GM23248 (cell line): Measurements from ENCODE around the gene SLC34A3. TPM values are rescaled to one million over a fixed set of nuclear protein-coding genes. Genes with fewer than 3 reads are reported as not detected.
A peak's percentile ranks its signal among the peaks of the same experiment; 100 is the strongest.

ENCODE experiments used
- DNase-seq: peaks from one replicate; pipeline ENCODE4 v3.0.0-alpha.2; 2015
- H2AFZ ChIP-seq: fragments of 200-600 bp; sonication (generic); 2 replicates; pipeline ENCODE4 v1.6.1; 2016; ENCODE audit warnings: antibody characterized with exemption
- H3F3A ChIP-seq: fragments of 200-600 bp; sonication (generic); 2 replicates; pipeline ENCODE4 v1.6.1; 2016; ENCODE audit warnings: mild to moderate bottlenecking, antibody characterized with exemption, mixed run types; ENCODE audit not compliant: insufficient read depth
- H3K27ac ChIP-seq: fragments of 200-600 bp; sonication (generic); 2 replicates; pipeline ENCODE4 v1.5.1; 2016; ENCODE audit warnings: mild to moderate bottlenecking
- H3K27me3 ChIP-seq: fragments of 200-600 bp; sonication (generic); replicated peaks from 2 replicates; pipeline ENCODE4 v1.6.1; 2016; ENCODE audit warnings: mild to moderate bottlenecking; ENCODE audit not compliant: insufficient read depth
- H3K36me3 ChIP-seq: fragments of 200-600 bp; sonication (generic); 2 replicates; pipeline ENCODE4 v1.6.1; 2016; ENCODE audit warnings: low read depth, mild to moderate bottlenecking
- H3K4me1 ChIP-seq: fragments of 200-600 bp; sonication (generic); 2 replicates; pipeline ENCODE4 v1.6.1; 2016; ENCODE audit warnings: mild to moderate bottlenecking; ENCODE audit not compliant: insufficient read depth
- H3K4me2 ChIP-seq: fragments of 200-600 bp; sonication (generic); one replicate; pipeline ENCODE4 v1.6.1; 2016; ENCODE audit warnings: mild to moderate bottlenecking; ENCODE audit not compliant: unreplicated experiment
- H3K4me3 ChIP-seq: fragments of 200-600 bp; sonication (generic); 2 replicates; pipeline ENCODE4 v1.5.1; 2016; ENCODE audit warnings: mild to moderate bottlenecking
- H3K79me2 ChIP-seq: fragments of 200-600 bp; sonication (generic); 2 replicates; pipeline ENCODE4 v1.6.1; 2016; ENCODE audit warnings: mild to moderate bottlenecking; ENCODE audit not compliant: insufficient read depth
- H3K9ac ChIP-seq: fragments of 200-600 bp; sonication (generic); 2 replicates; pipeline ENCODE4 v1.6.1; 2016; ENCODE audit warnings: mild to moderate bottlenecking
- H3K9me2 ChIP-seq: fragments of 200-600 bp; sonication (generic); 2 replicates; pipeline ENCODE4 v1.6.1; 2016; ENCODE audit warnings: mixed run types, mild to moderate bottlenecking, moderate library complexity; ENCODE audit not compliant: insufficient read depth
- H3K9me3 ChIP-seq: fragments of 200-600 bp; sonication (generic); one replicate; pipeline ENCODE4 v1.6.1; 2017; ENCODE audit warnings: low read depth
- H4K20me1 ChIP-seq: fragments of 200-600 bp; sonication (generic); 2 replicates; pipeline ENCODE4 v1.6.0; 2016; ENCODE audit not compliant: insufficient read depth
- EZH2 ChIP-seq: fragments of 200-600 bp; sonication (generic); IDR thresholded peaks from 2 replicates; pipeline ENCODE4 v1.6.1; 2018; ENCODE audit warnings: antibody characterized with exemption, mild to moderate bottlenecking; ENCODE audit not compliant: insufficient read depth, poor library complexity, severe bottlenecking
- EZH2phosphoT487 ChIP-seq: fragments of 200-600 bp; sonication (generic); IDR thresholded peaks from 2 replicates; pipeline ENCODE4 v1.6.1; 2018; ENCODE audit warnings: antibody characterized with exemption, moderate library complexity, mild to moderate bottlenecking, low read depth; ENCODE audit not compliant: insufficient read depth
- WGBS, 2 experiments: methylation state at CpG; one replicate each; pipeline ENCODE4 v1.1.6; 2015 to 2017; ENCODE audit warnings: low lambda C conversion rate in 2 of 2, low coverage in 1 of 2; ENCODE audit errors: missing lambda C conversion rate in 2 of 2; 5-methylcytosine and 5-hydroxymethylcytosine counted together
- in situ Hi-C: fragments of 300-500 bp; cut with MboI; formaldehyde crosslinking; loops from 2 replicates; pipeline ENCODE4 v1.15.0; 2020
- polyA plus RNA-seq: library from polyadenylated mRNA; unstranded; fragments of >200 nt; fragmentation: Nextera tagmentation; extraction: Ambion mirVana; gene quantifications from 2 replicates; pipeline ENCODE4 v1.2.1, GENCODE V29; 2016
- total RNA-seq: library from RNA; depleted of rRNA; stranded (reverse); fragments of >200 nt; shearing (Covaris generic); gene quantifications from 2 replicates; pipeline ENCODE4 v1.2.3, GENCODE V29; 2014

SLC34A3 gene
- total and polyA plus RNA-seq, 2 experiments from 2014 or later, result not detected

- H3K4me2 ChIP-seq, result peak overlapping the region; percentile 79
- peaks cover 13% of the 10 kb centered on the region for H3K4me1 ChIP-seq
- in situ Hi-C loops, result no loop called here
- peak overlapping the region; percentile 61; the same call in 1 of the 2 replicates for H3K9ac ChIP-seq
- H3K27me3 ChIP-seq, result no peaks in the 10 kb centered on the region
- TF ChIP-seq EZH2 (no peak), EZH2phosphoT487 (no peak)
- H4K20me1 ChIP-seq, result no peaks in the 10 kb centered on the region
- DNase-seq, result no peak
- H3K4me3 ChIP-seq, result peak overlapping the region; percentile 66
- H3K36me3 ChIP-seq, result no peaks in the 10 kb centered on the region
- H3K9me3 ChIP-seq, result no peaks in the 10 kb centered on the region
- H3K27ac ChIP-seq, result no peak overlapping the region
- no peaks in the 10 kb centered on the region for H3K9me2 ChIP-seq
- whole genome bisulfite sequencing, 2 experiments, result 89 to 91% methylated on average over 9 to 11 of the region's 11 CpGs
- no peaks in the 10 kb centered on the region for H3F3A ChIP-seq
- H3K79me2 ChIP-seq, result peaks cover 84% of the 10 kb centered on the region
- no peak overlapping the region for H2AFZ ChIP-seq
These were observed 31.8 kb upstream of the SLC34A3 start for GRCh38 chr9:137198902-137199283.

DNA sequence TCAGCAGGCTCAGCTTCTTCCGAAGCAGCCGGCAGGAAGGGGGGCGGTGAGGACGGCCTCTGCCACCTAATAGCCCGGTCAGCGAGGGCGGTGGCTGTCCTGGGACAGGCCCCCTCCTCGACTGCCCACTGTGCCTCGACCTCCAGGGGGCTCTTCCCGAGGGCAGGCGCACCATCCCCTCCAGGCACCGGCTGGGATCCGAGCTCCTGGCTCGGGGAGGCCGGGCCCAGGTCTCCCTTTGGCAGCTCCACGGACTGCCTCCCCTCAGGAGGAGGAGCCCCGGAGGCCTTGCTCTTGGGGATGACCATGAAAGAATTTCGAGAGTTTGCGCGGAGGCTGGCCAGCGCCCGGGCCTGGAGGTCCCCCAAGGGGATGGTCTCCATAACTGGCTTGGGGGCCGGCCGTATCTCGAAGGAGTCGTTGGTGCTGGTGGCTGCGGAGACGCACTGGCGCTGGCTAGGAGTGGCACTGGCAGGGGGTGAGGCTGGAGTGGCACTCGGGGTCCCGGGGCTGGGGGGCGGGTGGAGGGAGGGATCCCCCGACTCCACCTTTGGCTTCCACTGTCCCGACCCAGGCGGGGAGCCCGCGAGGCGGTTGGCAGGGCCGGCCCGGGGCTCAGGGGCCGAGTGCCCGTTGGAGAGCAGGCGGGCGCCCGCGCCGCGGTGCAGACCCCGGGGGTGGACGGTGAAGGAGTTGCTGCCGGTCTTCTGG lies 31.1 kb upstream of the SLC34A3 start:
- DNase-seq, result peak; percentile 28
- WGBS, 2 experiments, result 14 to 31% methylated on average over 38 to 39 of the region's 51 CpGs
- H2AFZ ChIP-seq, result no peak overlapping the region

GRCh38 chr9:137200311-137201204 lies 30.1 kb upstream of the SLC34A3 start, which contains the start of gene TPRN:
Gene TPRN (minus strand): TSS chr9:137200741. CDS start chr9:137200711, 30 bp downstream.
- Histone ChIP-seq H3K9ac (peak within 1 kb of the TSS; percentile 73), H4K20me1 (no peaks in the 10 kb centered on the region), H3K4me3 (peak within 1 kb of the TSS; percentile 90), H3K4me1 (peaks cover 20% of the 10 kb centered on the region), H3K4me2 (peak within 1 kb of the TSS; percentile 92), H3K27ac (peak within 1 kb of the TSS; percentile 43; the same call in 1 of the 2 replicates), H2AFZ (peak within 1 kb of the TSS; percentile 74), H3K79me2 (peaks cover 83% of the 10 kb centered on the region), H3K27me3 (no peaks in the 10 kb centered on the region), H3K9me3 (no peaks in the 10 kb centered on the region), H3F3A (no peaks in the 10 kb centered on the region; the same call in 1 of the 2 replicates), H3K36me3 (no peaks in the 10 kb centered on the region), H3K9me2 (no peaks in the 10 kb centered on the region)
- DNase-seq, result peak; percentile 100
- TF ChIP-seq EZH2 (no peak), EZH2phosphoT487 (no peak)
- in situ Hi-C loops, result no loop called here
- 2% methylated on average over 39 to 70 of the region's 118 CpGs for WGBS, 2 experiments

More for the DNA sequence above, 31.1 kb upstream of the SLC34A3 start:
- Histone ChIP-seq H3K4me2 (peak overlapping the region; percentile 79), H3K9me3 (no peaks in the 10 kb centered on the region), H3K4me1 (peaks cover 20% of the 10 kb centered on the region), H3K4me3 (peak overlapping the region; percentile 66), H3K9me2 (no peaks in the 10 kb centered on the region), H3K9ac (peak overlapping the region; percentile 61), H3K36me3 (no peaks in the 10 kb centered on the region), H3K79me2 (peaks cover 84% of the 10 kb centered on the region), H3K27me3 (no peaks in the 10 kb centered on the region), H4K20me1 (no peaks in the 10 kb centered on the region), H3F3A (no peaks in the 10 kb centered on the region; the same call in 1 of the 2 replicates), H3K27ac (no peak overlapping the region)
- TF ChIP-seq EZH2phosphoT487 (no peak), EZH2 (no peak)
- in situ Hi-C loops, result no loop called here

DNA sequence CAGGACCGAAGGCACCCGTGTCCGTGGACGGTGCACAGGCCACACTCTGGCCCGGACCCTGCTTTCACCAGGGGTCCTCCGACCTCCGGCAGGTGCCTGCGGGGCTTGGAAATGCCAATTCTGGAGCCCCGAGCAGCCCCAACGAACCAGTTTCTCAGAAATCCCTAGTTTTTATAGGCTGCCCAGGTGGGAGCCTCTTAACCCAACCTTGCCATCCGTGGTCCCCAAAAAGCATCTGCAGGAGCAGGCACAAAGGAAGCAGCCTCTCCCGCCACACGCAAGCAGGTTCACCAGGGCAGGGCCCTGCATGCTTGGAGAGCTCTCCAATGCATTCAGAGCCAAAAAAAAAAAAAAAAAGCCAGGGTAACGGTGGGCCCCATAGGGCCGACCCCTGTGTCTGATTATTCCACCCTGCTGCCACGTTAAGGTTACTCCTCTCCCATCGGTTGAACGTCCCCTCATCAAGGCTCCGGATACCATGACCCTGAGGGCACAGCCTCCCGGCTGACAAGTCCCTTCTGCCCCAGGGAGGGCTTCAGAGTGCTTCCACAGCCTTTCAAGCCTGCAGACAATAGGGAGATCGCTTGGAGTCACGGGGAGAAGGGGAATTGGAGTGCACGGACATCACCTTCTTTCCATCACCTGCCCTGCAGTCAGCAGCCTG lies 29.4 kb upstream of the SLC34A3 start:
- Histone ChIP-seq H3K9me3 (no peaks in the 10 kb centered on the region), H3K27me3 (no peaks in the 10 kb centered on the region), H3K4me1 (peaks cover 22% of the 10 kb centered on the region), H3K36me3 (no peaks in the 10 kb centered on the region), H4K20me1 (no peaks in the 10 kb centered on the region), H3K4me2 (peak overlapping the region; percentile 92), H3K79me2 (peaks cover 86% of the 10 kb centered on the region), H2AFZ (peak overlapping the region; percentile 74), H3K27ac (0 out of 2 replicates have a peak overlapping the region, but pooled peaks have one; percentile 10), H3K4me3 (peak overlapping the region; percentile 90), H3K9me2 (no peaks in the 10 kb centered on the region), H3K9ac (peak overlapping the region; percentile 73), H3F3A (no peaks in the 10 kb centered on the region; the same call in 1 of the 2 replicates)
- TF ChIP-seq EZH2phosphoT487 (no peak), EZH2 (no peak)
- peak; percentile 27 for DNase-seq
- in situ Hi-C loops, result no loop called here
- 11 to 16% methylated on average over 23 of the region's 23 CpGs for WGBS, 2 experiments
